CD4-positive, CD25-positive, alpha-beta regulatory T cell (primary cell): ENCODE measurements around the gene TRPM4. TPM values are rescaled to one million over a fixed set of nuclear protein-coding genes. Genes with fewer than 3 reads are reported as not detected.
"Not testable (repeated sequence)": the region's sequence is repeated elsewhere in the genome, so short reads cannot be mapped to it uniquely, and the experiment has no call there.

ENCODE experiments used
- ATAC-seq, 2 donors: fragments of 150-1000 bp; cut with Tn5 transposase; one replicate each; pipeline ENCODE4 v1.10.0; 2021; ENCODE audit warnings: low read depth in 2 of 2, moderate number of reproducible peaks in 2 of 2, moderate library complexity in 1 of 2
- DNase-seq, 3 donors: peaks; one replicate each; pipeline versions ENCODE4 v3.0.0 to v3.0.0-alpha.2; 2012 to 2022; ENCODE audit warnings: mixed read lengths in 1 of 3
- H3K27ac ChIP-seq: one replicate; pipeline ENCODE4 v1.7.0; 2013; ENCODE audit warnings: mild to moderate bottlenecking, low read length; ENCODE audit not compliant: insufficient read depth, poor library complexity, severe bottlenecking
- H3K27me3 ChIP-seq: one replicate; pipeline ENCODE4 v1.7.0; 2013; ENCODE audit warnings: low read length; ENCODE audit not compliant: control insufficient read depth, insufficient read depth
- H3K36me3 ChIP-seq: one replicate; pipeline ENCODE4 v1.7.0; 2013; ENCODE audit warnings: mild to moderate bottlenecking, low read length, moderate library complexity; ENCODE audit not compliant: control insufficient read depth, insufficient read depth
- H3K4me1 ChIP-seq: 2 replicates; pipeline ENCODE4 v1.7.0; 2013; ENCODE audit warnings: mild to moderate bottlenecking, low read length; ENCODE audit not compliant: insufficient read depth, control insufficient read depth, poor library complexity, severe bottlenecking
- H3K4me3 ChIP-seq: one replicate; pipeline ENCODE4 v1.7.0; 2013; ENCODE audit warnings: low read depth, mild to moderate bottlenecking, low read length, moderate library complexity
- H3K9me3 ChIP-seq, 2 experiments: 1 replicate in 1 of 2; 2 replicates in 1 of 2; pipeline ENCODE4 v1.7.0; 2013; ENCODE audit warnings: low read length in 2 of 2, mild to moderate bottlenecking in 1 of 2, moderate library complexity in 1 of 2; ENCODE audit not compliant: control insufficient read depth in 2 of 2
- H3K27ac Mint-ChIP-seq, 3 donors: one replicate each; pipeline ENCODE4 v1.8.0; 2020 to 2022; ENCODE audit warnings: mild to moderate bottlenecking in 3 of 3, mixed read lengths in 3 of 3, moderate library complexity in 2 of 3
- H3K27me3 Mint-ChIP-seq: one replicate; pipeline ENCODE4 v1.8.0; 2022; ENCODE audit warnings: mild to moderate bottlenecking, mixed read lengths
- H3K36me3 Mint-ChIP-seq: one replicate; pipeline ENCODE4 v1.8.0; 2020; ENCODE audit warnings: mixed read lengths
- H3K4me1 Mint-ChIP-seq, 4 donors: one replicate each; pipeline ENCODE4 v1.8.0; 2020 to 2022; ENCODE audit warnings: mixed read lengths in 4 of 4, mild to moderate bottlenecking in 1 of 4
- H3K4me3 Mint-ChIP-seq, 4 donors: one replicate each; pipeline ENCODE4 v1.8.0; 2020 to 2022; ENCODE audit warnings: mild to moderate bottlenecking in 4 of 4, mixed read lengths in 4 of 4, moderate library complexity in 3 of 4
- H3K9me3 Mint-ChIP-seq, 7 donors: one replicate each; pipeline ENCODE4 v1.8.0; 2020 to 2022; ENCODE audit warnings: mixed read lengths in 7 of 7, mild to moderate bottlenecking in 3 of 7, moderate library complexity in 2 of 7
- polyA plus RNA-seq, 4 donors: library from polyadenylated mRNA; unstranded; fragments of 300-500 nt; fragmentation: Illumina TruSeq; gene quantifications; one replicate each; pipeline ENCODE4 v1.2.3, GENCODE V29; 2021
- total RNA-seq: library from RNA; stranded (reverse); gene quantifications from one replicate; pipeline ENCODE4 v1.2.3, GENCODE V29; 2022

TRPM4 gene
- total and polyA plus RNA-seq, 5 donors from 2014 or later, result not detected

DNA sequence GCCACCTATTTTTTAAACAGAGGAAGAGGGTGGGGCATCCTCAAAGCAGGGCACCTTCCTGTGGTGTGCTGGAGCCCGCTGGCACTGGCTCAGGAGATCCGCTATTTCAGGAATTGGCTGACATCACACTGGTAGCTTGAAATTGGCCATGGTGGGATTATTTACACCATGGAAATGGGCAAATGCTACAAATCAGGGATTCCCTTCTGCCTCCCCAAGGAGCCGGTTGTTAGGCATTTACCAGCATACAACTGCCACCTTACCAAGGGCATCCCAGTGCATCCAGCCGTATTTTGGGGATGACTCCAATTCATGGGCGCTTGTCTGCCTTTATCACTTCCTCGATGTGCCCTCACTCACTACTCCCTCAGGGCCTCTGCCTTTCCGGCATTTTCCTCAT lies 16.6 kb upstream of the TRPM4 start:
- no peak overlapping the region for H3K4me3 ChIP-seq
- H3K36me3 ChIP-seq, result no peaks in the 10 kb centered on the region
- H3K27ac ChIP-seq, result no peak overlapping the region
- H3K4me1 ChIP-seq, result peaks cover 13% of the 10 kb centered on the region
- no peak overlapping the region for H3K4me3 Mint-ChIP-seq
- DNase-seq, result no peak
- H3K9me3 Mint-ChIP-seq, result no peaks in the 10 kb centered on the region
- no peak for ATAC-seq
- peaks cover 0 to 14% (median 14%) of the 10 kb centered on the region in 4 donors for H3K4me1 Mint-ChIP-seq
- peaks cover 27% of the 10 kb centered on the region for H3K27me3 Mint-ChIP-seq
- H3K9me3 ChIP-seq, result no peaks in the 10 kb centered on the region
- peaks cover 3% of the 10 kb centered on the region for H3K36me3 Mint-ChIP-seq
- no peaks in the 10 kb centered on the region for H3K27me3 ChIP-seq
- peak overlapping the region in 1 of 3 donors; percentile 92 for H3K27ac Mint-ChIP-seq

DNA sequence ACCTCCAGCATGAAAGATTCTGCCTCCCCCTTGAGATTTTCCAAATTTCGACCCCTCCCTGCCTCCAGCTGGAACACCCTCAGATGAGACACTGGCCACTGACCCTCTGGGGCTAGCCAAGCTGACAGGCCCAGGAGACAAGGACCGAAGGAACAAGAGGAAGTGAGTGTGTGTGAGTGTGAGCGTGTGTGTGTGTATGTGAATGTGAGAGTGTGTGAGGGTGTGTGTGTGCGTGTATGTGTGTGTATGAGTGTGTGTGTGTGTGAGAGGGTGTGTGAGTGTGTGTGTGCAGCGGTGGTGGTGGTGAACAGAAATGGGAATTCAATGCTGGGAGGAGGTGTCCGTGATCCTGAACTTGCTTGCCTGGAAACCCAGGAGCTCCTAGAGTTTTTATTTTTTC lies 16.2 kb upstream of the TRPM4 start:
- ATAC-seq, result no peak
- no peaks in the 10 kb centered on the region for H3K36me3 ChIP-seq
- no peaks in the 10 kb centered on the region for H3K9me3 ChIP-seq
- Mint-ChIP-seq H3K4me3 (no peak overlapping the region), H3K27me3 (peaks cover 31% of the 10 kb centered on the region), H3K4me1 (peaks cover 0 to 18% (median 14%) of the 10 kb centered on the region in 4 donors), H3K36me3 (peaks cover 3% of the 10 kb centered on the region), H3K27ac (peak overlapping the region in 1 of 3 donors; percentile 92), H3K9me3 (no peaks in the 10 kb centered on the region)
- no peak overlapping the region for H3K27ac ChIP-seq
- H3K27me3 ChIP-seq, result no peaks in the 10 kb centered on the region
- H3K4me3 ChIP-seq, result no peak overlapping the region
- peaks cover 16% of the 10 kb centered on the region for H3K4me1 ChIP-seq
- no peak for DNase-seq

GRCh38 chr19:49142866-49143335 lies 14.7 kb upstream of the TRPM4 start:
- Histone ChIP-seq H3K36me3 (no peaks in the 10 kb centered on the region), H3K9me3 (no peaks in the 10 kb centered on the region), H3K4me3 (no peak overlapping the region), H3K27ac (no peak overlapping the region), H3K27me3 (peaks cover 7% of the 10 kb centered on the region), H3K4me1 (peaks cover 16% of the 10 kb centered on the region)
- Mint-ChIP-seq H3K4me1 (peaks cover 0 to 19% (median 14%) of the 10 kb centered on the region in 4 donors), H3K4me3 (peak overlapping the region in 2 of 4 donors; percentile 31 to 80), H3K36me3 (peaks cover 3% of the 10 kb centered on the region), H3K9me3 (no peaks in the 10 kb centered on the region), H3K27ac (peak overlapping the region in 1 of 3 donors; percentile 25), H3K27me3 (peaks cover 47% of the 10 kb centered on the region)
- DNase-seq (peak in 1 of 3 donors; percentile 82), ATAC-seq (peak; percentile 75 to 77)

GRCh38 chr19:49145573-49146407 lies 11.8 kb upstream of the TRPM4 start:
- Mint-ChIP-seq H3K27ac (peak overlapping the region in 2 of 3 donors; percentile 19 to 84), H3K9me3 (no peaks in the 10 kb centered on the region), H3K4me1 (peaks cover 0 to 44% (median 27%) of the 10 kb centered on the region in 4 donors), H3K27me3 (peaks cover 72% of the 10 kb centered on the region), H3K4me3 (peak overlapping the region in 1 of 4 donors; percentile 8), H3K36me3 (peaks cover 3% of the 10 kb centered on the region)
- Histone ChIP-seq H3K4me3 (no peak overlapping the region), H3K9me3 (peaks cover 0 to 4% of the 10 kb centered on the region in 2 experiments), H3K27me3 (peaks cover 13% of the 10 kb centered on the region), H3K27ac (no peak overlapping the region), H3K36me3 (no peaks in the 10 kb centered on the region), H3K4me1 (peaks cover 37% of the 10 kb centered on the region)
- DNase-seq (peak; percentile 64 to 72 (median 71)), ATAC-seq (peak; percentile 45 to 51)

DNA sequence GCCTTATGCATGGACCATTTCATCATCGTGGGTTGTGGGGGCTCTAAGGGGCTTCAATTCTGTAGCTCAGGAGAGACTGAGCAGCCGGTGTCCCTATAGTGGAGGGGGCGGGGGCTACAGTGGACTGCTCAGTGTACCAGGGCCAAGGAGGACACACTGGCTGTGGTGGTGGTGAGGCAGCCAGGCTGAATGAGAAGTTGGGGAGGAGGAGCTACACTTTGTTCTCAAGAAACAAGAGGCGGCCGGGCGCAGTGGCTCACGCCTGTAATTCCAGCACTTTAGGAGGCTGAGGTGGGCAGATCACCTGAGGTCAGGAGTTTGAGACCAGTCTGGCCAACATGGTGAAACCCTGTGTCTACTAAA lies 11.2 kb upstream of the TRPM4 start:
- H3K36me3 Mint-ChIP-seq, H3K9me3 ChIP-seq, H3K9me3 Mint-ChIP-seq, H3K4me3 ChIP-seq, H3K27ac Mint-ChIP-seq, H3K27ac ChIP-seq, H3K36me3 ChIP-seq, H3K4me3 Mint-ChIP-seq, DNase-seq, ATAC-seq: not testable (repeated sequence)
- Histone ChIP-seq H3K27me3 (peaks cover 18% of the 10 kb centered on the region), H3K4me1 (peaks cover 43% of the 10 kb centered on the region)
- H3K27me3 Mint-ChIP-seq, result peaks cover 72% of the 10 kb centered on the region
- peaks cover 0 to 46% (median 27%) of the 10 kb centered on the region in 4 donors for H3K4me1 Mint-ChIP-seq

DNA sequence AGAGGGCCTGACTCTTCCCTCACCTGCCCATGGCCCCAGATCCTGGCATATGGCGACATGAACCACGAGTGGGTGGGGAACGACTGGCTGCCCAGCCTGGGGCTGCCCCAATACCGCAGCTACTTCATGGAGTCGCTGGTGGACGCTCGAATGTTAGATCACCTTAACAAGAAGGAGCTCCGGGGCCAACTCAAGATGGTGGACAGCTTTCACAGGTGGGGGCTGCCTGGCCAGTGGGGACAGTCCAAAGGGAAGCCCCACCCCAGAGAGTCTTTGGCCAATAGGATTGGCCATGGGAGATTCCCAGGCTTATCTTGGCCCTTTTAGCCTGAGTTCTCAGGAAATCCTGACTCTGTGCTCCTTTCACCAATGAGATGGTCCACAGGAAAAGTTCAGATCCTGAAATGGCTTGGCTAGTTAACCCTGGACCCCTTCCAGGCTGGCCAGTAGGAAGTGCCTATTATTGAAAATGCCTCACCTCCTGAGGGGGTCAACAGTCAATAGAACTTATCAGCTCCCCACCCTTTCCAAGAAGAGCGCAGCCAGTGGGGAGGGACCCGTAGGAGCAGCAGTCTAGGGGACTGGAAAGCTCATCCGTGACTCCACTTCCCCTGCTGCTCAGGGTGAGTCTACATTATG lies 9.4 kb upstream of the TRPM4 start:
- H3K27ac Mint-ChIP-seq, result no peak overlapping the region

GRCh38 chr19:49148784-49149651 lies 8.6 kb upstream of the TRPM4 start:
- peak overlapping the region; percentile 32 for H3K4me3 ChIP-seq

More for the DNA sequence above, 9.4 kb upstream of the TRPM4 start:
- Mint-ChIP-seq H3K36me3 (peaks cover 3% of the 10 kb centered on the region), H3K4me1 (peaks cover 0 to 50% (median 24%) of the 10 kb centered on the region in 4 donors), H3K27me3 (peaks cover 83% of the 10 kb centered on the region), H3K9me3 (peaks cover 0 to 4% (median 0%) of the 10 kb centered on the region in 7 donors), H3K4me3 (peak overlapping the region; percentile 13 to 89 (median 72))
- no peaks in the 10 kb centered on the region for H3K36me3 ChIP-seq
- no peak for DNase-seq
- no peak overlapping the region for H3K27ac ChIP-seq
- no peak for ATAC-seq
- peaks cover 41% of the 10 kb centered on the region for H3K4me1 ChIP-seq
- H3K27me3 ChIP-seq, result peaks cover 20% of the 10 kb centered on the region
- H3K9me3 ChIP-seq, result peaks cover 0 to 12% of the 10 kb centered on the region in 2 experiments
- H3K4me3 ChIP-seq, result no peak overlapping the region

More at GRCh38 chr19:49148784-49149651, 8.6 kb upstream of the TRPM4 start:
- Mint-ChIP-seq H3K4me3 (peak overlapping the region; percentile 72 to 89 (median 79)), H3K4me1 (peaks cover 0 to 53% (median 25%) of the 10 kb centered on the region in 4 donors), H3K27me3 (peaks cover 89% of the 10 kb centered on the region), H3K9me3 (peaks cover 0 to 7% (median 2%) of the 10 kb centered on the region in 7 donors), H3K27ac (peak overlapping the region in 1 of 3 donors; percentile 65), H3K36me3 (peaks cover 3% of the 10 kb centered on the region)
- DNase-seq (peak; percentile 60 to 70 (median 69)), ATAC-seq (peak; percentile 41 to 47)
- Histone ChIP-seq H3K4me1 (peaks cover 41% of the 10 kb centered on the region), H3K27ac (no peak overlapping the region), H3K9me3 (peaks cover 0 to 12% of the 10 kb centered on the region in 2 experiments), H3K27me3 (peaks cover 20% of the 10 kb centered on the region), H3K36me3 (no peaks in the 10 kb centered on the region)
